ENCODE measurements around the gene ARMC9.
"Not testable (repeated sequence)": the region's sequence is repeated elsewhere in the genome, so short reads cannot be mapped to it uniquely, and the experiment has no call there.

The ARMC9 gene

DNA sequence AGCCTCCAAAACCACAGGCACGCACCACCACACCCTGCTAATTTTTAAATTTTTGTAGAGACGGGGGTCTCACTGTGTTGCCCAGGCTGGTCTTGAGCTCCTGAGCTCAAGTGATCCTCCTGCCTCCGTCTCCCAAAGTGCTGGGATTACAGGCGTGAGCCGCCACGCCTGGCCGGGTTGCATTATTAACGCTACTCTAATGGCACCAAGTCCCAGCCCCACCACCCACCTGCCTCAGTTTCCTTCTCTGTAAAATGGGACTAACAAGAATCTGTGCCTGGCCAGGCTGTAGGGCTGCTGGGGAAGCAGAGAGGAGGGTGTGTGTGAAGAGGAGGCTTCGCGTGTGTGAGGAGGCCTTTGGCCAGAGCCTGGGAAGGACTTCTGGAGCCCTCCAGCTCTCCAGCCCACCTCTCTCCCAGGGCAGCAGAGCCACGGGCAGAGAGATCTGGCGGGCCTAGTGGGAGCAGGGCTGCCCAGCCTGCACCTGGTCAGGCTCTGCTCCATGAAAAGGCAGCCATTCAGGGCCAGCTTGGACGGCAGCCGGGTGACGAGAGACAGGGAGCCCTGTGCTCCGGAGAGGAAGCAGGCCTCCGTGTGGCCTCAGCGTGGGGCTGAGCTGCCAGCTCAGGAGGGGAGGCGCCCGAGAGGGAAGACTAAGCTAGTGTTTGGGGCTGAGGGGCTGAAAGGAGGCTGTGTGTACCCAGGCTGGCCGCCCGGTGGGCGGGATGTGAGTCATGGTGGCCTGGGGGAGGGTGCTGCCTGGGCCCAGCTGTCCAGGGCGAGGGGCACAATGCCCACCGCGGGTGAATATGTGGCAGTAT, 189.7 kb downstream of the ARMC9 start:
- DNase-seq: peak; percentile 75 to 78 (median 75)

DNA sequence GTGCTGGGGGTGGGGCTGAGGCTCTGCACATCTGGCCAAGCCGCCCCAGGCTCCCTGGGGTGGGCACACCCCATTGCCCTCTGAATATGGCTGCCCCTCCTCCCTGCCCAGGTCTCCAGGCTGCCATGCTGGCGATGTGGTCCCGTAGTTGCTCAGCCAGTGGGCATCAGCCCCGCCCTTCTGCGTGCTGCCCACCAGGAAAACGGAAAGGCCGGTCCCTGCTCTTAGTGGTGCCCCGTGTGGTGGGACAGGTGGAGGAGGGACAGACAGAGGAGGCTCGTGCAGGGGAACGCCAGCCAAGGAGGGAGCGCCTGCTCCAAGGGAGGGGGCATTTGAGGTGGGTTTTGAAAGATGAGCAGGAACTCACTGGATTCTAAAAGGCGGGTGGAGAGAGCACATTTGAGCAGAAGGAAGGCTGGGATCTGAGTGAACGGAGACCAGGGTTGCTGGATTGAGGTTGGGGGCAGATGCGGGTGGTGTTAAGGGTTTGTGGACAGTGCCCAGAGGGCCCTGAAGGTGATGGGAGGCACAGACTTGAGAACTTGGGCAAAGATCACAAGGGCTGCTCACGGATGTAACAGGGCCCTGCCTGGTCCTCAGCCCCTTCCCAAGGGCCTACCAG, 190.4 kb downstream of the ARMC9 start:
- no peak for DNase-seq

DNA sequence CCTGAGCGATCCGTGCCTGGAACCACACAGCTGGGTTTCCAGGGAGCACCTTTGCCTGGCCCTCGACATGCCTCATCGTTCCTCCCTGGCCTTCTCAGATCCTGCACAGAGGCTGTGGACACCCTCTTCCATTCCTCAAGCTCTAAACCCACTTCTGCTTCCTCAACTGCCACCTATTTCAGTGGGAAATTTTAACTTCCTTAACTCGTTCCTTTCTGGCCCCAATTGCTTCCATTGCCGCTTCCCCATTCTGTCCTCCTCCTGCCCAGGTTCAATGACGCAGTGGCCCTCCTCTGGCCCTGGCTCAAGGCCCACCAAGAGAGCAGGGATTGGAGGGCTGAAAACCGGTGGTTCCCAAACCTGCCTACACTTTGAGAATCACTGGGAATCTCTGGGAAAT, 192.2 kb downstream of the ARMC9 start:
- DNase-seq: peak; percentile 67 to 73 (median 67)

DNA sequence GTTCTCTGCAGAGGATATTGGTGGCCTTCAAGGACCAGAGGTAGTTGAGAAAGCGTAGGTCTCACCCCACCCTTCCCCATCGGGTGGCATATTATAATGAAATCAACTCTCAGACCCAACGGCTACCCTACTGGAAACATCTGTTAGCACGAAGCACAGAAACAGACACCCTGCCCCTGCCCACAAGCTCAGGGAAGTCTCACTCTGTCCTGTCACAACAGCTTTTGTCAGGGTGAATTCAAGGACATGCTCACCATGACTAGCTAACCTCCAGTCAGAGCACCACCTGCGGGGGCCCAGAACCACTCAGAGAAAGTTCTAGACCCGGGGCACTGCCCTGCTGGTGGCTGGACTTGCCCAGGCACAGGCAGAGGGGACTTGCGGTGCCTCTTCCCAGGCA, 193.6 kb downstream of the ARMC9 start:
- peak in 1 of 3 donors; percentile 27 for DNase-seq

DNA sequence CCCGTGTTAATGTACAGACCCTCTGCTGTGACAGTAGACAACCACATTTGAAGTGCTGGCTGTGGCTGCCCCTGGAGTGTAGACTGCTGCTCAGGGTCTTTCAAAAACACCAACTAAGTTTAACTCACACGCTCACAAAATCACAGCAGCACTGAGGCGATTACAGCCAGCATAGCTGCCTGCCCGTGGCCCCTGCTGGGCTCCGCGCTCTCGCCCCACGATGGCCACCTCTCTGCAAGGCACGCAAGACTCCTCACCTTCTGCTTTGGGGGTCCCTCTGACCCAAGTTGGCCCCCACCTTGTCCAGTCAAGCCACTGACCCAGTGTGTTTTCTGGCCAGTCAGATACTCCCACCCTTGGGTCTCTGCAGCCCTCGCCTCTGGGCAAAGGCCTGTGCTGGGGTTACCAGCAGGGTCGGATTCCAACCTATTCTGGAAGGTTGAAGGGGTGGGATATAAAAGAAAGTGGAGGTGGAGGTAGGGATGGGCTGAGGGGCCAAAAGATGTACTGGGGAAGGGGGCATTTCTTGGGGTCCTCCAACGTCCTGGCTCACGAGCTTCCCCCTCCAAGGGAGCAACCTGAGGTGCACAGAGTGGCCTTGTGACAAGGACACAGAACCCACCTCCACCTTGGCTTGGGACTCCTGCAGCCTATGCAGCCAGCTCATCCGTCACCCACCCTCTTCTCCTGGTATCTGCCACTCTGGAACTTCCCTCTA, 194.2 kb downstream of the ARMC9 start:
- no peak for DNase-seq

DNA sequence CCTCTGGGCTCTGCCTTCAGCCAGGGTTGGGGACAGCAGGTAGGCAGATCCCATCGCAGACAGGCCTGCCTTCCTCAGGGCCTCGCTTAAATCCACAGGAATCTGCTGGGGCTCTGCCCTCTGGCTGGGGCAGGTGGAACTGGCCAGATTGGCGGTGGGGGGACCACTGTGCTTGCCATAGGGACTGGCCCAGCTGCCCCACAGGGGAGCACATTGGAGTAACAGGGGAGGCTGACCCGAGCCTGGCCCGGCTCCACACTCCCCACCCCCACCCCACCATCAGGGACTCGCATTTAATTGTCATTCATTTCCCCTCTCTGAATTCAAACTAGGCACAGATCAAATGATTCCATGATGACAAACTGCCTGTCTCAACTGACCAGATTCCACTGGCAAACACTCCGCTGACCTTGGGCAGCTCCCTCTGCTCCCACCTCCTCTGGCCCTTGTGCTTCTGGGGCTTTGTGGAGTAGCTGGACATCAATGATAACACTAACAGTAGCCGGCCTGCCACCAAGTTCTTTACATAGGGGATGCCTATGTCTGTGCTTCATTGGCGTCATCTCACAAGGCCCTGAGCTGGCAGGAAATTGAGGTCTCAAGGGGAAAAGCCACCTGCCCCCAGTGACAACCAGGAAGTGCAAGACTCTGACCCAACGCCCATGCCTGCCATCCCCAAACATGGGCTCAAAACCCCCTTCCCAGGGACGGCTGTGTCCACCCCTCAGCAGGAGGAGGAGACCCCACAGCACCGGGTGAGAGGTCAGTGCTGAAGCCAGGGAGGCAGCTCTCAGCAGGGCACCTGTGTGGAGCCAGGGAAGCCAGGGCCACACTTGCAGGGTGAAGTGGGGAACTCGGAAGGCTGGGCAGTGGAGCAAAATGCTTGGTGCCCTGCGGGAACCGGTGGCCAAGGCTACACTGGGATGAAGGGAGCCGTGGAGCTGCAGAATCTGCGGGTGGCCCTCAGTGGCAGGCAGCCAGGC, 195.0 kb downstream of the ARMC9 start:
- DNase-seq: peak; percentile 50 to 58 (median 52)

DNA sequence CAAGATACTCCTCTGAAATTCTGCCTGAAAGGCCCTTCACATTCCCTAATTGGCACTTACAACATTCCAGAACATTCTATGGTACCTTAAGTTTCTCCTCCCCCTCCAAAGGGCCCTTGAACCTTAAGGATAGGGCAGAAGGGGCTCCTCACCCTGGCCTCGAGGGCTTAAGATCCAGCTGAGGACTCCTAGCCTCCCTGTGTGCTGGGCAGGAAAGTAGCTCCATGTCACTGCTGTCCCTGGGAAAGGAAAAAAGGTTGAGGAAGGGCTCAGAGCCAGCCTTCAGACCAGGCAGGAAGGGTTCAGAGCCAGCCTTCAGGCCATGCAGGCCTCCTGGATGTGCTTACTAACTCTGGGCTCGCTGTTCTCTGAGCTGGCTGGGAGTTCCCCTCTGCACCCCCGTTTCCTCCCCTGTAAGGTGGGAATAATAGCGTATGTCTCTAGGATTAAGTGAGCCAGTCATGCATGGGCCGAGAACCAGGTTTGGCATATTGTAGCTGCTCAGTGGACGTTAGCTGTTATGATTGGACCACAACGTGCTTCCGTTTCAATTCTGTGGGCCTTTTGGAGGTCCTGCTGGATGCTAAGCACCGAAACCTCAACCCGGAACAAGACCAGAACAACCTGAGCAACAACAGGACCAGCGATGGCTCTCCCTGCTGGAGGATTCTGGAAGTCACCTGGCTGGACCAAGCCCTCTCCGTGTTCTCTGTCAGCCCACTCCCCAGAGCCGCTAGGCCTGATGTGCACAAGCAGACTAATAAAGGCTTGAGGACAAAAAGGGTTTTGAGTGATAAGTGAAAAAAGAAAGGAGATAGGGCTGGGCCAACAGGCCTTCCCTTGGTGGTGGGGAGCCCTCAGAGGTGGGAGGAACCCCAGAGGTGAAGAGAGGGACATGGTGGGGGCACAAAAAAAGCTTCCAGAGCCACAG, 196.0 kb downstream of the ARMC9 start:
- peak in 1 of 3 donors; percentile 31 for DNase-seq

DNA sequence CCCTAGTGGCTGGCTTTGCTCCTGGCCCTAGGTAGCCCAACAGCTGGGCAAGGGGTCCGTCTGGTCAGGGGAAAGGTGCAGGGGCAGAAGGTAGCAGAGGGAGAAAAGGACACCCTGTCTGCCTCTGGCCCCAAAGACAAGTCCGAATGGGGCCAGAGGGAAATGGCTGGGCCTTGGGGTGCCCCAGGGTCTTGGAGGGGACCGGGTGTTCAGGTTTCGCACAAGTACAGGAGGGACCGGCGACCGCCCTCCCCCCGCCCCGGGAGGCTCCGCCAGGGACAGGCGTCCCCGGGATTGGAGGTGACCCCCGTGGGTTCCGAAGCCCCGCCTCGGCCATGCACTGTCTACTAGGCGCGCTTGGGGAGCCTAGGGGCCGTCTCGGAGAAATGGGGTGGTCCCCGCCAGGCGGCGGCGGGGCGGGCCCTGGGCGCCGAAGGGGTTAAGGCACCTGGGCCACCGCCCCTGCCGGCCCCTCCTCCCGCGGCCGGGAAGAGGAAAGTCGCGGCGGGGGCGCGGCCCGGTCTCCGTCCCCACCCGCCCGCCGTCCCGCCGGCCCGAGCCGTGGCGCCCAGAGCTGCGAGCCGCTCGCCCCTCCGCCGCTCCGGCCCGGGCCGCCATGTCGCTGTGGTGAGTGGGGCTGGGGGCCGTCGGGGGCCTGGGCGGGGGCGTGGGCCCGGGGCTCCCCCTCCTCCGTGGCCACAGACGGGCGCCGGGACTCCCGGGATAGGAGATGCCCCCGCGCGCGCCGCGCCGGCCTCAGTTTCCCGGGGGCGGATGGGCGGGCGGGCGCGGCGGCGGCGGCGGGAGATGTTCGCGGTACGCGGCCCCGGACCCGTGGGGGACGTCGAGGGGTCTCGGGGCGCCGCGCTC, 197.0 kb downstream of the ARMC9 start, which contains the start of gene B3GNT7:
B3GNT7 (plus strand) TSS at position 523 of the 870 bp plus-strand sequence; CDS start at position 617, 94 bp downstream.
- DNase-seq: peak in 2 of 3 donors; percentile 27 to 59

DNA sequence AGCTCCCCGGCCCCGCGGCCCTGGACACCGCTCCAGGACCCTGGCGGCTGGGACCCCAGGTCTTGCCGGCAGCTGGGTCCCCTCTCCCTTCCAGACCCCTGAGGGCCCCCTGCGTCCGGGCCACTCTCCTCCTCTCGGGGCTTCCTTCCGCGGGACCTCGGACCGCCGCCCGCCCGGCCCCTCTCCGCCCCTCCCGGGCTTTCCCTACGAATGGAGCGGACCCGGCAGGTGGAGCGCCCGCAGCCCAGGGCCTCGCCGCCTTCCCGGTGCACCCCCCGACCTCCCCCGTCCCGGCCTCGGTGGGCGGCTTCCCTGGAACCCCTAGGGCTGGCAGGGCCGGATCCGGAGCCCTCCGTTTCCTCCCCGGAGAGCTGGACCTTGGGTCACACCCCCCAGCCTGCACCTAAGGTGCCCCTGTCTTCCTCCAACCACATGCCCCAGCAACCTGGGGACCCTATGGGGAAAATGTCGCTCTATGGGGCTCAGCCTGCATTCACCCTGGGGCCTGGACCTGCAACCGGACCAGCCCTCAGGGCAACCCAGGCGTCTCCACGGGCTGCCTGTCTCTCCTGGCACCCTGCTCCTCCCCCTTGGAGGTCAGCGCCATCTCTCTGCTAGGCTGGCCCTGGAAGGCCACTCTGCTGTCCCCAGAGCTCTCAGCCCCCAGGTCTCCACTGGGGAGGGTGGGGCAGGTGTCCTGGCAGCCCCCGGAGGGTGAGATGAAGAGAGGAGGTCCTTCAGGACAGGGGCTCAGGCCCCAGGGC, 197.8 kb downstream of the ARMC9 start:
- DNase-seq: no peak

DNA sequence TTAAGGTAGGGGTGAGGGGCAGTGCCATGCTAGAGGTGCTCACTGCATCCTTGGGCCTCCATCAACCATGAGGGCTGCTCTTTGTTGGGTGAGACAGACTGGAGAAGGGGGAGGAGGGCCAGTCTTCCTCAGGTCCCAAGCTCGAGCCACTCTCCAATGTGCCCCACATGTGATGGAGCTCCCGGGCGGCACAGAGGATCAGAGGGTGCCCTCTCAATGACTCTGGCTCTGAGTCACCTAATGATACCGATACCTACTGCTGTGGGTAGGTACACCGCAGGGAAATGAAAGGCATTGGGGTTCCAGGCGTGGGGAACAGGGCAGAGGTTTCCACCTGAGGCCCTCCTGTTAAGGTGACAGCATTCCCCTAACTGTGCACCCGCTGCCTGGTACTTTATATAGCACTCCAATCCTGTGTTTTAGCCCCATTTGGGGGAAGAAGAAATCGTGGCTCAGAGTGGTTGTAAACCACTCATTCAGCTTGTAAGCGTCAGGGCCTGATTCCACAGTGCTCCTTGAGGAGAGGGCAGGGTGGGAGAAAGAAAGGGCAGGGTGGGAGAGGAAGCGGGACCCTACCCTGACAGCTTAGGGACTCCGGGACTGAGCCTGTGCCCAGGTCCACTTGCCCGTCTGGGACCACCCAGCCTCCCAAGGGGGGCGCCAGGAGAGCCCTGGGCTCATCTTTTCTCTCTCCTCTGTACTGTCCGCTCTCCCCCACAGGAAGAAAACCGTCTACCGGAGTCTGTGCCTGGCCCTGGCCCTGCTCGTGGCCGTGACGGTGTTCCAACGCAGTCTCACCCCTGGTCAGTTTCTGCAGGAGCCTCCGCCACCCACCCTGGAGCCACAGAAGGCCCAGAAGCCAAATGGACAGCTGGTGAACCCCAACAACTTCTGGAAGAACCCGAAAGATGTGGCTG, 198.8 kb downstream of the ARMC9 start:
- no peak for DNase-seq

DNA sequence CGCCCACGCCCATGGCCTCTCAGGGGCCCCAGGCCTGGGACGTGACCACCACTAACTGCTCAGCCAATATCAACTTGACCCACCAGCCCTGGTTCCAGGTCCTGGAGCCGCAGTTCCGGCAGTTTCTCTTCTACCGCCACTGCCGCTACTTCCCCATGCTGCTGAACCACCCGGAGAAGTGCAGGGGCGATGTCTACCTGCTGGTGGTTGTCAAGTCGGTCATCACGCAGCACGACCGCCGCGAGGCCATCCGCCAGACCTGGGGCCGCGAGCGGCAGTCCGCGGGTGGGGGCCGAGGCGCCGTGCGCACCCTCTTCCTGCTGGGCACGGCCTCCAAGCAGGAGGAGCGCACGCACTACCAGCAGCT, 199.5 kb downstream of the ARMC9 start:
- DNase-seq: no peak

DNA sequence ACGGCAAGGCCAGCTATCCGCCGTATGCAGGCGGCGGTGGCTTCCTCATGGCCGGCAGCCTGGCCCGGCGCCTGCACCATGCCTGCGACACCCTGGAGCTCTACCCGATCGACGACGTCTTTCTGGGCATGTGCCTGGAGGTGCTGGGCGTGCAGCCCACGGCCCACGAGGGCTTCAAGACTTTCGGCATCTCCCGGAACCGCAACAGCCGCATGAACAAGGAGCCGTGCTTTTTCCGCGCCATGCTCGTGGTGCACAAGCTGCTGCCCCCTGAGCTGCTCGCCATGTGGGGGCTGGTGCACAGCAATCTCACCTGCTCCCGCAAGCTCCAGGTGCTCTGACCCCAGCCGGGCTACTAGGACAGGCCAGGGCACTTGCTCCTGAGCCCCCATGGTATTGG, 200.2 kb downstream of the ARMC9 start:
- DNase-seq: no peak

DNA sequence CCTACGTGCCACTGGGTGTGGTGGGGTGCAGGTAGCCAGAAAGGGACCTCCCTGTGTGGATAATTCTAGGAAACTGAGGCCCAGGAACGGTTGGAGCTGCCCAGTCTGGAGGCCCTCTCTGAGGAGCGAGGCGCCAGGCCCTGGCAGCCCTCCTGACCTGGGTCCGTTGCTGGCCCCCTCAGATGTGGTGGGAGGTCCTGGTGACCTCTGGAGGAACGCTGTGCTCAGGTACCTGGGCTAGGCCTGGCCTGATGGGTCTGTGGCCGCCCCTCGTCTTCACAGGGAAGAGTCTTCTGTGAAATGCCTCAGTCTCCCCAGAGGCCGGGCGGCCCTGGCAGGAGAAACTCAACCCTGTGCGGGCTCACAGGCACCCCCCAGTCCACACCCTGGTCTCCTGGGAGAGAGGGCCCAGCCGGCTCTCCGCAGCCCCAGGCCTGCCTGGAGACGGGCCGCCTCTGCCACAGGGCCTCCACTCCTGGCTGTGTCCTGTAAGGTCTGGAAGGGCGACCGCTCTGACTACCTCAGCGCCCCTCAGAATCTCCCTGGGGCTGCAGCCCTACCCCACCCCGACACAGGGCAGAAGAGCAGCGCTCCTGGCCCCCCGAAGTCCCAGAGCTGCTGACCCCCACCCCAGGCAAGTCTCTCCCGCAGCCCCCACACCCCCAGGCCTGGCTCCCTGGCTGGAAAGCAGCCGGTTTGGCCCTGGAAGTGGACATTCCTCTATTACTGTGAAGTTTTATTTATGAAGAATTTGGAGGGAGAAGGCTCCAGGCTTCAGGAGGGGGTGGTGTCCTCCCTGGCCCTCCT, 200.8 kb downstream of the ARMC9 start:
- DNase-seq: no peak

DNA sequence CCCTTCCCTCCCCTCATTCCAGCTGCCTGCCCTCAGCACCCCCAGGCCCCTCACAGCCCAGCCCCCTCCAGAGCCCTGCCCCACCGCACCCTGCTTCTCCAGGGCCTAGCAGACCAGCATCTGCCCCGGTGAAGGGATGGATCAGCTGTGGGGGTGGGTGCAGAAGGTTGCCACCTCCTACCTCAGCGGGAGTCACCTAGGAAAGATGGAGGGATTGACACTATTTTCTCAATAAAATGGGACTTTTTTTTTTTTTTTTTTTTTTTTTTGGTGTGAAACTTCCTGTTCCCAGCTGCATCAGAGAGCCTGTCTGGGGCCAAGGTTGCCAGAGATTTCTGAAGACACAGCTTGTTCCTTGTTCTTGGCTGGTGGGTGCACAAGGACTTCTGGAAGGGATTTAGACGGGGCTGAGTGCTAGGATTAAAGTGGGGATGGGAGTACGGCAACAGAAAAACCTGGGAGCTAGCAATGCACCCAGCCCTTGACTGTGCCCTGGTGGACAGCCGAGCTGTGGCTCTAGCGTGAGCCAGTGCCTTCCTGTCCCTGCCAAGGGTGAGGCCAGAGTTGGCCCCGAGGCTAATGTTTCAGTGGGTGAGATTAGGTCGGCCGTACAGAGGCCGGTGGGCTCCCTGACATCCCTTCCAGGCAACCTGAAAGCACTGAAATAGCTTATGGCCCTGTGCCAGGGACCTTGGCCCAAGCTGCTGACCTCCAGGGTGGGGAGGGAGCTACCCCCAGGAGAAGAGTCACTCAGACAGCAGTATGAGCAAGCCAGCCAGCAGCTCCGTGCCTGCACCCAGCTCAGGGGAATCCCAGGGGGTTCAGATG, 201.6 kb downstream of the ARMC9 start:
- DNase-seq: peak; percentile 49 to 65 (median 49)

DNA sequence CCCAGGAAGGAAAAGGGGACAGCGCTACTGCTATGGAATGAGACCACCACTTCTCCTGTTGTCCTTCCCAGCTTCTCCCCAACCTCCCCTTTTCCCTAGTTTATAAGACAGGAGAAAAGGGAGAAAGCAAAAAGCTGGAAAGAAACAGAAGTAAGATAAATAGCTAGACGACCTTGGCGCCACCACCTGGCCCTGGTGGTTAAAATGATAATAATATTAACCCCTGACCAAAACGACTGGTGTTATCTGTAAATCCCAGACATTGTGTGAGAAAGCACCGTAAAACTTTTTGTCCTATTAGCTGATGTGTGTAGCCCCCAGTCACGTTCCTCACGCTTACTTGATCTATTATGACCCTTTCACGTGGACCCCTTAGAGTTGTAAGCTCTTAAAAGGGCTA, 202.2 kb downstream of the ARMC9 start:
- DNase-seq: not testable (repeated sequence)

DNA sequence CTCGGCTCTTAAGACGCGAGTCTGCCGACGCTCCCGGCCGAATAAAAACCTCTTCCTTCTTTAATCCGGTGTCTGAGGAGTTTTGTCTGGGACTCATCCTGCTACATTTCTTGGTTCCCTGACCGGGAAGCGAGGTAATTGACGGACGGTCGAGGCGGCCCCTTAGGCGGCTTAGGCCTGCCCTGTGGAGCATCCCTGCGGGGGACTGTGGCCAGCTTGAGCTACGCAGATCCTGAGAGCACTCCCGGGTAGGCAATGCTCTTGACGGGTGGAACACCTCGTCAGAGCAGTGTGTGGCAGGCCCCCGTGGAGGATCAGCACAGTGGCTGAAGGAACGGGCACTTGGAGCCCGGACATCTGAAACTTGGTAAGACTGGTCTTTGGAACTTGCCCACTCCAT, 202.7 kb downstream of the ARMC9 start:
- not testable (repeated sequence) for DNase-seq
